SK-N-SH (cell line): ENCODE results near the gene MAOA. TPM values are rescaled to one million over a fixed set of nuclear protein-coding genes. Genes with fewer than 3 reads are reported as not detected.

ENCODE experiments used
- CTCF ChIA-PET: fragments of 300-600, 350-600 bp; formaldehyde crosslinking; extraction: SDS; loops from one replicate; lab custom pipeline; 2021; lab: Yijun Ruan, JAX
- POLR2A ChIA-PET: fragments of 350-600 bp; sonication (Branson Sonifier 250); formaldehyde crosslinking; extraction: SDS; loops from one replicate; lab custom pipeline; 2020; ENCODE audit warnings: antibody characterized with exemption, inconsistent platforms; lab: Yijun Ruan, JAX
- DNase-seq: peaks from one replicate; pipeline ENCODE4 v3.0.0; 2012
- H2AFZ ChIP-seq: fragments of 200-600 bp; sonication (generic); 2 replicates; pipeline ENCODE4 v1.8.1; 2016; ENCODE audit warnings: antibody characterized with exemption, mild to moderate bottlenecking, low read depth
- H3F3A ChIP-seq: fragments of 200-600 bp; sonication (generic); replicated peaks from 2 replicates; pipeline ENCODE3; 2016; ENCODE audit warnings: antibody characterized with exemption, mild to moderate bottlenecking; ENCODE audit not compliant: insufficient read depth
- H3K27ac ChIP-seq, 2 experiments: fragments of 200-500 bp in 1 of 2; fragments of 200-600 bp in 1 of 2; sonication (Bioruptor generic) in 1 of 2; sonication (generic), shearing (Covaris generic) in 1 of 2; 2 replicates each; pipeline versions ENCODE4 v1.5.1 to v1.6.1; 2014 to 2016; ENCODE audit warnings: low read depth in 2 of 2, inconsistent platforms in 1 of 2, low read length in 1 of 2, mild to moderate bottlenecking in 1 of 2, mixed read lengths in 1 of 2
- H3K27me3 ChIP-seq: fragments of 200-600 bp; sonication (generic), shearing (Covaris generic); 2 replicates; pipeline ENCODE4 v1.6.1; 2016; ENCODE audit warnings: mixed run types; ENCODE audit not compliant: insufficient read depth
- H3K36me3 ChIP-seq, 2 experiments: fragments of 200-500 bp in 1 of 2; fragments of 200-600 bp in 1 of 2; sonication (Bioruptor generic) in 1 of 2; sonication (generic) in 1 of 2; replicated peaks in 1 of 2; 2 replicates each; pipeline versions ENCODE3 to v1.5.1; 2014 to 2016; ENCODE audit warnings: low read length in 1 of 2, mild to moderate bottlenecking in 1 of 2; ENCODE audit not compliant: insufficient read depth in 2 of 2, control insufficient read depth in 1 of 2
- H3K4me1 ChIP-seq, 2 experiments: fragments of 200-500 bp in 1 of 2; fragments of 200-600 bp in 1 of 2; sonication (Bioruptor generic) in 1 of 2; sonication (generic), shearing (Covaris generic) in 1 of 2; 2 replicates each; pipeline versions ENCODE4 v1.5.1 to v1.6.1; 2014 to 2016; ENCODE audit warnings: low read depth in 1 of 2, low read length in 1 of 2, mixed run types in 1 of 2; ENCODE audit not compliant: insufficient read depth in 2 of 2, control insufficient read depth in 1 of 2
- H3K4me2 ChIP-seq: fragments of 200-600 bp; sonication (generic), shearing (Covaris generic); 2 replicates; pipeline ENCODE4 v1.6.1; 2017; ENCODE audit warnings: mixed run types
- H3K4me3 ChIP-seq, 2 experiments: fragments of 200-500 bp in 1 of 2; fragments of 200-600 bp in 1 of 2; sonication (Bioruptor generic) in 1 of 2; sonication (generic), shearing (Covaris generic) in 1 of 2; 2 replicates each; pipeline versions ENCODE4 v1.5.1 to v1.8.1; 2014 to 2016; ENCODE audit warnings: low read depth in 2 of 2, inconsistent platforms in 1 of 2, low read length in 1 of 2, mild to moderate bottlenecking in 1 of 2, mixed read lengths in 1 of 2, moderate library complexity in 1 of 2
- H3K79me2 ChIP-seq: fragments of 200-600 bp; sonication (generic); 2 replicates; pipeline ENCODE4 v1.8.1; 2017; ENCODE audit warnings: mild to moderate bottlenecking; ENCODE audit not compliant: insufficient read depth
- H3K9ac ChIP-seq: fragments of 200-600 bp; sonication (generic); 2 replicates; pipeline ENCODE4 v1.6.1; 2017; ENCODE audit warnings: mixed run types
- H3K9me2 ChIP-seq: fragments of 200-600 bp; sonication (generic); 2 replicates; pipeline ENCODE4 v1.6.1; 2017; ENCODE audit warnings: mixed run types
- H3K9me3 ChIP-seq: fragments of 200-600 bp; sonication (generic); 2 replicates; pipeline ENCODE4 v1.6.1; 2017; ENCODE audit warnings: mixed run types, mild to moderate bottlenecking, moderate library complexity
- H4K20me1 ChIP-seq: fragments of 200-600 bp; sonication (generic); 2 replicates; pipeline ENCODE4 v1.6.1; 2017; ENCODE audit warnings: mild to moderate bottlenecking, mixed run types; ENCODE audit not compliant: insufficient read depth
- MAX ChIP-seq: IDR thresholded peaks from 2 replicates; pipeline ENCODE4 v1.4.0; 2012; ENCODE audit warnings: low read depth
- MEF2A ChIP-seq: IDR thresholded peaks from 2 replicates; pipeline ENCODE4 v1.4.0; 2012; ENCODE audit warnings: low read depth, borderline replicate concordance
- TEAD4 ChIP-seq: IDR thresholded peaks from 2 replicates; pipeline ENCODE4 v1.4.0; 2012; ENCODE audit warnings: mild to moderate bottlenecking, borderline replicate concordance; ENCODE audit not compliant: insufficient read depth
- WGBS: methylation state at CpG from one replicate; pipeline ENCODE4 v1.1.6; 2017; ENCODE audit warnings: low lambda C conversion rate; 5-methylcytosine and 5-hydroxymethylcytosine counted together
- polyA plus RNA-seq, 3 experiments: library from polyadenylated mRNA; depleted of rRNA; stranded (reverse); fragments of >200 nt; gene quantifications; 2 replicates each; pipeline ENCODE4 v1.2.3, GENCODE V29; 2012
- TF ChIP-seq, protein P1 (sequence below): IDR thresholded peaks from 2 replicates; pipeline ENCODE4 v1.4.0; 2012; ENCODE audit warnings: low read depth, borderline replicate concordance
- TF ChIP-seq, protein P2 (sequence below): fragments of 200-600 bp; sonication (generic); IDR thresholded peaks from 2 replicates; pipeline ENCODE4 v1.6.1; 2017; ENCODE audit warnings: antibody characterized with exemption, mild to moderate bottlenecking, moderate library complexity

MAOA gene
- polyA plus RNA-seq, 1 of the 3 experiments (the other 2 are of a cell fraction) = 0.31 TPM

GRCh38 chrX:43785930-43786591 is 130.0 kb downstream of the MAOA start:
- TF ChIP-seq, protein P1, sequence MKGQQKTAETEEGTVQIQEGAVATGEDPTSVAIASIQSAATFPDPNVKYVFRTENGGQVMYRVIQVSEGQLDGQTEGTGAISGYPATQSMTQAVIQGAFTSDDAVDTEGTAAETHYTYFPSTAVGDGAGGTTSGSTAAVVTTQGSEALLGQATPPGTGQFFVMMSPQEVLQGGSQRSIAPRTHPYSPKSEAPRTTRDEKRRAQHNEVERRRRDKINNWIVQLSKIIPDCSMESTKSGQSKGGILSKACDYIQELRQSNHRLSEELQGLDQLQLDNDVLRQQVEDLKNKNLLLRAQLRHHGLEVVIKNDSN = no peak
- TF ChIP-seq TEAD4 (no peak), MEF2A (no peak), MAX (no peak)
- TF ChIP-seq, protein P2, sequence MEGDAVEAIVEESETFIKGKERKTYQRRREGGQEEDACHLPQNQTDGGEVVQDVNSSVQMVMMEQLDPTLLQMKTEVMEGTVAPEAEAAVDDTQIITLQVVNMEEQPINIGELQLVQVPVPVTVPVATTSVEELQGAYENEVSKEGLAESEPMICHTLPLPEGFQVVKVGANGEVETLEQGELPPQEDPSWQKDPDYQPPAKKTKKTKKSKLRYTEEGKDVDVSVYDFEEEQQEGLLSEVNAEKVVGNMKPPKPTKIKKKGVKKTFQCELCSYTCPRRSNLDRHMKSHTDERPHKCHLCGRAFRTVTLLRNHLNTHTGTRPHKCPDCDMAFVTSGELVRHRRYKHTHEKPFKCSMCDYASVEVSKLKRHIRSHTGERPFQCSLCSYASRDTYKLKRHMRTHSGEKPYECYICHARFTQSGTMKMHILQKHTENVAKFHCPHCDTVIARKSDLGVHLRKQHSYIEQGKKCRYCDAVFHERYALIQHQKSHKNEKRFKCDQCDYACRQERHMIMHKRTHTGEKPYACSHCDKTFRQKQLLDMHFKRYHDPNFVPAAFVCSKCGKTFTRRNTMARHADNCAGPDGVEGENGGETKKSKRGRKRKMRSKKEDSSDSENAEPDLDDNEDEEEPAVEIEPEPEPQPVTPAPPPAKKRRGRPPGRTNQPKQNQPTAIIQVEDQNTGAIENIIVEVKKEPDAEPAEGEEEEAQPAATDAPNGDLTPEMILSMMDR = no peak
- TF ChIP-seq, all 33 proteins: peak for 0
- no peaks in the 10 kb centered on the region for H3K27me3 ChIP-seq
- no peak overlapping the region for H3K4me3 ChIP-seq
- no peak for DNase-seq
- no peaks in the 10 kb centered on the region for H3K79me2 ChIP-seq
- WGBS = 44% methylated on average over 5 of the region's 5 CpGs
- no peak overlapping the region for H3K4me2 ChIP-seq
- no peaks in the 10 kb centered on the region for H4K20me1 ChIP-seq
- H3F3A ChIP-seq = no peaks in the 10 kb centered on the region
- H3K4me1 ChIP-seq = no peaks in the 10 kb centered on the region
- H3K9me2 ChIP-seq = no peaks in the 10 kb centered on the region
- ChIA-PET POLR2A (no interaction called here), CTCF (no interaction called here)
- H3K9ac ChIP-seq = no peak overlapping the region
- H3K9me3 ChIP-seq = no peaks in the 10 kb centered on the region
- no peak overlapping the region for H2AFZ ChIP-seq
- H3K36me3 ChIP-seq = no peaks in the 10 kb centered on the region
- no peak overlapping the region for H3K27ac ChIP-seq

Other genes starting within 250 kb of the MAOA start
- 0.92 and 0.93 TPM in 2 replicates for gene MAOB, start 226.2 kb downstream of the MAOA start, polyA plus RNA-seq (2012; rRNA removed)